NCI-H446 treated with DMSO at 0.1 percent for 48 hours (cell line): ENCODE data around the gene MCU.

ENCODE experiments used
- DNase-seq: peaks from one replicate; lab custom pipeline; 2025; lab: John Stamatoyannopoulos, UW

MCU gene

DNA sequence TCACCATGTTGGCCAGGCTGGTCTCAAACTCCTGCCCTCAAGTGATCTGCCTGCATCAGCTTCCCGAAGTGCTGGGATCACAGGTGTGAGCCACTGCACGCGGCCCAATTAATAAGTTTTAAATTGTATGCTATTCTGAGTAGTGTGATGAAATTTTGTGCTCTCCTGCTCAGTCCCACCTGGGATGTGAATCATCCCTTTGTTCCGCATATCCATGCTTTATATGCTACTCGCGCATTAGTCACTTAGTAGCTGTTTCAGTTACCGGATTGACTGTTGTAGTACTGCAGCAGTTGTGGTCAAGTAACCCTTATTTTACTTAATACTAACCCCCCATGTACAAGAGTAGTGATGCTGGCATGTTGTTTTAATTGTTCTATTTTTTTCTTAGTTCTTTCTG is 154.3 kb downstream of the MCU start:
- DNase-seq: no peak

DNA sequence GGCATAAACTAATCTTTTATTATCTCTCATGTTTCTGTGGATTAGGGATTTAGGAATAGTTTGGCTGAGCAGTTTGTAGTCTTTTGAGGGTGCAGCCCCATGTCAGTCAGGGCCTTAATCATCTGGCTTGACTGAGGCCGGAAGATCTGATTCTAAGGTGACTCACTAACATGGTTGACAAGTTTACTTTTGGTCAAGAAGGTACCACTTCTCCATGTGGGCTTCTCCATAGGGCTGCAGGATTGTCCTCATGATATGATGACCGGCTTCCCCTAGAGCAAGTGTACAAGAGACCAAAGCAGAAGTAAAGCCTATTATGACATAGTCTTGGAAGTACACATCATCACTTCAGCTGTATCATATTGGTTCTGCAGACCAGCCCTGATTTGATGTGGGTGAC is 155.7 kb downstream of the MCU start:
- DNase-seq: no peak

DNA sequence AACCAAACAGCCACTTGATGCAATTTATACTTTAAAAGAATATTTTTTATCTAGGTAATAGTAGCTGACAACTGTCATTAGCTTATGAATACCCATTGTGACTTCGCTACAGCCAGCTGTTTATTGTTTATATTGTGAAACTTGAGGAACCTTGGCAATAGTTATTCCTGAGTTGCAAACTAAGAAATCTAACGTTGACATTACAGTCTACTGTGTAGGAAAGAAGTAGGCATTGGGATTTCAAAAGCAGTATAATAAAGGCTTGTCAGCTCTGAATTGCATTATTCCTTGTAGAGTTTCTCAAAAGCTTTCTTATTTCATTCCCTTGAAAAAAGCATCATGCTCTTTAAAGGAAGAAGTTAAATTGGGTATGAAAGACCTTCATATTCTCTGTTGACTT is 158.9 kb downstream of the MCU start:
- no peak for DNase-seq

DNA sequence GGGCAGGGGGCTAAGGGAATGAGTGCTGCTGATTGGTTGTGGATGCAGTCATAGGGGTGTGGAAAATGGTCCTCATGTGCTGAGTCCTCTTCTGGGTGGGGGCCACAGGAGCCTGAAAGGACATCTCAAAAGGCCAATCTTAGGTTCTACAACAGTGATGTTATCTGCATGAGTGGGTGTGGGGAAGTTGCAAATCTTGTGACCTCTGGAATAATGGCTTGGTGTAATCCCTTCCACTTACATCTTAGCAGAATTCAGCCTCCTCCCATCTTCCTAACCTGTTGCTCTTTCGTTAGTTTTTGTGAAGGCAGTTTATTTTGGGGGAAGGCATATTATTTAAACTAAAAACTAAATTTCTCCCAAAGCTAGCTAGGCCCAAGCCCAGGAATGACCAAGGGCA is 159.6 kb downstream of the MCU start:
- no peak for DNase-seq

DNA sequence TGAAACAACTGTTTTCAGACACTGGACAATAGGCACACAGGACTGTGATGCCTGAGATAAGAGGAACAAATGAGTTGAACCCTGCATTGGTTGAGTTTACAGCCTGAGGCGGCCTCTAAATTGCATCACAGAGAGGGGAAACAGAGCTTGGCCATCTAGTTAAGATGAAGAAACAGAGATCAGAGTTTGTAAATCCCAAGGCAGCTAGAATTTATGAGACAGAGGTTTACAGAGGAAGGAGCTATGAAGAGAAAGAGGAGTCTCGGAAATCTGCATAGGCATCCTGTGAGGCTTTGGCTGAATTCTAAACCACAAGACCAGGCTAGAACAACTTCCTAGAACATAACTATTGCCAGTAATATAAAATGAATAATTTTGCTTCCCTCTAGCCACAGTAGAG is 160.6 kb downstream of the MCU start:
- no peak for DNase-seq

DNA sequence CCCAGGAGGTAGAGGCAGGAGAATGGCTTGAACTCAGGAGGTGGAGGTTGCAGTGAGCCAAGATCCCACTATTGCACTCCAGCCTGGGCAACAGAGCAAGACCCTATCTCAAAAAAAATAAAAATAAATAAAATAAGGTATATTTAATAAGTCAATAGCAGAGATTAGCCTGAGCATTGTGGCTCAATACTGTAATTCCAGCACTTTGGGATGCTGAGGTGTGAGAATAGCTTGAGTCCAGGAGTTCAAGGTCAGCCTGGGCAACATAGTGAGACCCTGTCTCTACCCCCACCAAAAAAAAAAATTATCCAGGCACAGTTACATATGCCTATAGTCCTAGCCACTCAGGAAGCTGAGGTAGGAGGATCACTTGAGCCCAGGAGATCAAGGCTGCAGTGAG is 163.2 kb downstream of the MCU start:
- no peak for DNase-seq

DNA sequence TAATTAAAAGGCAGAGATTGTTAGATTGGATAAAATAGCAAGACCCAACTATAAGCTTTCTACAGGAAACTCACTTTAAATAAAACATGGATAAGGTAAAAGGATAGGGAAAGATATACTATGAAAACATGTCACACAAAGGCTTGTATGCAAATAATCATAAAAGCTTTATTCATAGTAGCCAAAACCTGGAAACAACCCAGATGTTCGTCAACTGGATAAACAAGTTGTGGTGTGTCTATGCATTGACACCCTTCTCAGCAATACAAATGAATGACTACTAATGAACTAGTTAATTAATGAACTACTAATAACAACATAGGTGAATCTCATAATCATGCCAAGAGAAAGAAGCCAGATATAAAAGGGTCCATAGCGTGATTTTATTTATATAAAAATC is 163.8 kb downstream of the MCU start:
- DNase-seq: no peak

DNA sequence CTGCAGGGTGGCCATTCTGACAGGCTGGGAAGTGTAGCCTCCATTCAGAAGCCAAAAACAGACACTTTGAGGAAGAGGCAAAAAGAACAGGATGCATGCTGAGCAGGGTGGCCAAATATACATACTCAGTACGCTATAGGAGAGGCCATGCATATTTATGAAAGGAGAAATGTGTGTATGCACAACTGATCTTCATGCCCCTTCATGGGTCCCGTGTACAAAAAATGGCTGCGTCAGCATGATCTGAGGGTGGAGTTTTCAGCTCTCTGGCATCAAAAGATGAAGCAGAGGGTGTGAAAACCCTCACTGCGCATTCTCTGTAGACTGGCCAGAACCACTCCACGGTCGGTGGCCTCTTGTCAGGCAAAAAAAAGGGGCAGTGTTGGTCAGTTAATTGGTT is 166.1 kb downstream of the MCU start:
- DNase-seq: no peak

DNA sequence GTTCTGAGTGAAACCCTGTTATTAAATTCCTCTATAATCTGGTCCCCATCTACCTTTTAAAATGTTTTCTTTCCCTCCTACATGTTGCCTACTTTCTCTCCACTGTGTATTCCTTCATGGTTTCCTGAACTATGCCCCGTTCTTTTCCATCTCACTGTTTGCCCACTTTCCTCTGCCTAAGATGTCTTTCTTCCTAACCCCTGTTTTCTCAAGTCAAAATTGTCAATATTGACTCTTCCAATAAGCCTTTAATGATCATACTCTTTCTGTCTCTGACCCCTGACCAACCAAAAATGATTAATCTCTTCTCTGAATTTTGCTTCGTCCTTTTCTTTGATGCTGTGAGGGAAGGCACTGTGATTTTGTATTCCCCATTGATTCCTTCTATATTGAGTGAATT is 171.0 kb downstream of the MCU start:
- DNase-seq: no peak

DNA sequence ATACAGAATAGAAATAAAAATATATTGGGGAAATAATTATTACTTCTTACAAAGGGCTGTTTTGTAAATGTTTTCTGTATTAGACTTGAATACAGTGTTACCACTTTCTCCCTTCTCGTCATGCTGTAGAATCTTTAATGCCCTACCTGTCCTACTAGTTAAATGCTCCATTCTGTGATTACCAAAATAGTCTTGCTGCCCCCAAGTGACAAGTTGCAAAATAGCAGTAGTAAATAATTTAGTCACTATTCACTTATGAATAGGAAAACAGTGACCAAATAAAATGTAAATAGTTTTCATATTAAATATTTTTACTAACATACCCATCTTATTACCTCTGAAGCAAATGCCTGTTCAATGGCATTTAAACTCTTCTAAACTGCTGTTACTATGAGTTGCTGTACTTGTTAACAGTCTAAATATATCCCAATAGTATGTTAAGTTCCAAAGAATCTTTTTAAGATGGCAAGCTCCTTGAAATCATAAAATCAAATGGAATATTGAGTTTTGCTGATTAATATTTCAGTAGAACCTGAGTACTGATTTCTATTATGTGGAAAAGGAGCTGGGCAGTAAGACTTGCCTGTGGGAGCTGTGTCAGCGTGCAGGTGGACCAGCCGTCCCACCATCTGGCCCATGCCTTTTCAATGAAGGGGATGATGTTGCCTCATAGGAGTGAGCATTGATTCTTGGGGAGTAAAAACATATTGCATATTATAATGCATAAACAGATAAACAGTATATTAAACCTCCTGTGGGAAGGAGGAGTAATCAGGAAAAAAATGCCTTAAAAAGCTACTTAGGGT is 183.5 kb downstream of the MCU start:
- DNase-seq: no peak

DNA sequence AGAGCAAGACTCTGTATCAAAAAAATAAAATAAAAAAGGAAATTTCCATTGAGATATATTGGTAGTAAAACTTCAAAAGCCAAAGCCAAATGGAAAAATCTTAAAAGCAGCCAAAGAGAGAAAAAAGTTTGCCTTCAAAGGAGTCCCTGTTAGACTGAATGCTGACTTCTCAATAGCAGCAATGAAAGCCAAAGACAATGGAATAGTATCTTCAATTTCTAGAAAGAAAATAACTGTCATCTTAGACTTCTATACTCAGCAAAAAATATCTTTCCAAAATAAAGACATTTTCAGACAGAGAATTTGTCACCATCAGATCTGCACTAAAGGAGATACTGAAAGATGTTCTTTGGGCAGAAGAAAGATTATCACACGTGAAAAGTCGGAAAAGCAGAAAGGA is 187.3 kb downstream of the MCU start:
- DNase-seq: no peak

DNA sequence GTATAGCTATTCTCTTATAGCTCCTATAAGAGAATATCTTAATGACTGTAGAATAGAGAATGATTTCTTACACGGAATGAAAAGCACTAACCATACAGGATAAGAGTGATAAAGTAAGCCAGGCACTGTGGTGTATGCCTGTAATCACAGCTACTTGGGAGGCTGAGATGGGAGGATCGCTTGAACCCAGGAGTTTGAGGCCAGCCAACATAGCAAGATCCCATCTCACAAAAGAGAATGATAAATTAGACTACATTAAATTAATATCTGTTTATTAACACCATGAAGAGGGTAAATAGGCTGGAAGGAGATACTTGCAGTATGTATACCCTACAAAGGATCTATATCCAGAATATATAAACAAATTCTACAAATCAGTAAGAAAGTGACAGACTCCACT is 189.3 kb downstream of the MCU start:
- DNase-seq: no peak

DNA sequence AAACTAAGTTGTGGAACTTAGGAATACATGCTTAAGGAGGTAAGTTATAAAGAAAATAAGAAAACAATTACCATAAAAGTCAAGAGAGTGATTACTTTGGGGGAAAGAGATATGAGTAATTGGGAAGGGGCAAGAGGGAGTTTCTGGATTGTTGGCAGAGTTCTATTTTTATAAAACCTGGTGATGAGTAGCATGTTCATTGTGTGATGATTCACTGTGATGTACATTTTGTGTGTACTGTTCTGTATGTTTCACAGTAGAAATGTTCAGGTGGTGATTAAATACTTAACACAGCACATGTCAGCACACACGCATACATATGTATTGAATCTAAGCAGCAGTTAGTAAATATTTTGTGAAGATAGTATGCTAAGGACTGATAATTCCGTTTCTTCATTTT is 191.9 kb downstream of the MCU start:
- no peak for DNase-seq

DNA sequence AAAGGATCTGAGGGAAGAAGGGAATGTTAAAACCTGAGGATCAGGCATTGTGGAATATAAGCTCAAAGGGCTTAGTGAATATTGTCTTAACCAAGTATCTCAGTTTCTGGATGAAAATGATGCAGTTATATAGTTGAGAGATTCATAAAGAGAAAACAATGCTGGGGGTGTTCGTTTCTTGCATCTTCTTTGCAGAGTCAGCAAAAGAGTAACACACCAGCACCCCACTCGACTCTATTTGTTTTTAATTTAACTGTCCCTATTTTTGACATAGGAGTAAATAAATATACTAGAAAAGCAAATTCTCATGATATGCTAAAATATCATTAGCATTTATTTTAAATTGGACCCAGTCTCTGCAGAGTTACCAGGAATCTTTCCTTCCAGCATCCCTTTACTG is 194.0 kb downstream of the MCU start:
- DNase-seq: no peak

DNA sequence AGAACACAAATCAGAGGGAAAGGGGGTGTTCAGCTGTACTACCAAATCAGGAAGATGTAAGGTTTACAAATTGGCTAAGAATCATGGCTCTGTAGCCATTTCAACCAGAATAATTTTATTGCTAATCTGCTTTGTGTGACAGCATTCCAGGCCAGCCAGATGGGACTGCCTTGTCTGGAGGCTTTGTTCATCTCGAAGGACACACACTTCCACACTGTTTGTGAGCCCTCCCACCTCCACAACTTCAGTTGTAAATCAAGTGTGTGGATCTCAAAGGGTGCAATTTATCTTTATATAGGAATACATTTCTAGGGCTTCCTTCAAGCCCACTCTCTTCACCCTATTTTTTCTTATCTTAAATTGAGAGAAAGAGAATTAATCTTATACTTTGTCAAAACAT is 194.7 kb downstream of the MCU start:
- no peak for DNase-seq

DNA sequence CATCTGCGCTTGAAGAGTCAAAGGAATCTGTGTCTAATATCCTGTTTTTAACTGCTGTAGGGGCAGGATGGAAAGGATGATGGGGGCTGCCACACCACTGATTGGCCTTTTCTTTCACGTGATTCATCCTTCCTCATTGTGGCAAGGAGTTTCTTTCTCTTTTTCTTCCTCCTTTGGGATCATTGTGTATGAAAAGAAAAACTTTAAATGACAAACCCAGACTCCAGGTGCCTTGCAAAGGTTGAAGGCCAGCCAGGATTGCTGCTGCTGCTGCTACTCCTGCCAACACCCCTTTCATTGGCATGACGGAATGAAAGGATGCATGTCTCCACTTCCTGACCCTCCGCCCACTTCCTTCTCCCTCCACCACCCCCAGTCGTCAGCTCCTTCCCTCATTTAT is 195.1 kb downstream of the MCU start:
- DNase-seq: no peak

DNA sequence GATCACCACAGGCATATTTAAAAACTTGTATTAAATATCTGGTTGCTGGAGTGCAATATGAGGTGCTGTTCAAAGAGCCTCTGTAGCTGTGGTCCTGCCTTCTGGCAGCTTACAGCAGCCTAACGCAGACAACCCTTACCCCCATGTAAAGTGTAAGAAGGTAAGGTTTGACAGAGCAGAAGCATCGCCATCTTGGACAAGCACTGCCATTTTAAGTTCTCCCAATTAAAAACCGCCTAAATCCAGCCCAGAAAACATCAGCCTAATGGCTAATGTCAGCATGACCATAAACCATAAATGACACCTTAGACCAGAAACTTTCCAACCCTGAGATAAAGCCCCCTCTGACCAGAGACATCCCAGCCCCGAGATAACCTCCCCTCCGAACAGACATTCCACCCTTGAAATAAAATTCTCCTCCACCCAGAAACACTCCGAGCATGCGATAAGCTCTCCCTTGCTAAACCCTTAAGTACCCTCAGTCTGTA is 196.3 kb downstream of the MCU start:
- DNase-seq: no peak

DNA sequence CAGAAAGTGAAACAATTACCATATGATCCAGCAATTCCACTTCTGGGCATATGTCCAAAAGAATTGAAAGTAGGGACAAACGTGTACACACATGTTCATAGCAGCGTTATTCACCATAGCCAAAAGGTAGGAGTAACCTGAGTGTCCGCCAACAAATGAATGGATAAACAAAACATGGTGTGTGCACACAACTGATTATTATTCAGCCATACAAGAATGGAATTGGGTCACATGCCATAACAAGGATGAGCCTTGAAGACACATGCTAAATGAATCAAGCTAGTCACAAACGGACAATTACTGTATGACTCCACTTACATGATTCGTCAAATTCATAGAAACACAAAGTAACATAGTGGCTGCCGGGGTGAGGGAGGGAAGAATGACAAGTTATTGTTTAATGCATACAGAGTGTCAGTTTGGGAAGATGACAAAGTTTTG is 197.5 kb downstream of the MCU start:
- DNase-seq: peak; percentile 42

DNA sequence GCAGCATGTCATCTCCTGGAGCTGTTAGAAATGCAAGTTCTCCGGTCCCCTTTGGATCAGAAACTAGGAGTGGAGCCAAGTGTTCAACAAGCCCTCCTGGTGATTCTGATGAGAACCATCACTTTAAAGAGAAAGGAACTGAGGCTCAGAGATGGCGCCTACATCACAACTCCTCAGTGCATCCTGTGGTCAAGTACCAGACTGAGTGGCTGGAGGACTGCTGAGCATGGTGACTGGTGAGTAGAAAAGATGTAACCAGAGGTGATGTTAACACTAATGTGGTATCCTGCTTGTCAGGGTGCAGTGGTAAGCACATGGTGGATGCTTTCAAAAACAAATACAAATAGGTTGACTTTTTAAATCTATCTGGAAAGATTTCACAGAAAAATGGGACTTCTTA is 198.1 kb downstream of the MCU start:
- DNase-seq: no peak

DNA sequence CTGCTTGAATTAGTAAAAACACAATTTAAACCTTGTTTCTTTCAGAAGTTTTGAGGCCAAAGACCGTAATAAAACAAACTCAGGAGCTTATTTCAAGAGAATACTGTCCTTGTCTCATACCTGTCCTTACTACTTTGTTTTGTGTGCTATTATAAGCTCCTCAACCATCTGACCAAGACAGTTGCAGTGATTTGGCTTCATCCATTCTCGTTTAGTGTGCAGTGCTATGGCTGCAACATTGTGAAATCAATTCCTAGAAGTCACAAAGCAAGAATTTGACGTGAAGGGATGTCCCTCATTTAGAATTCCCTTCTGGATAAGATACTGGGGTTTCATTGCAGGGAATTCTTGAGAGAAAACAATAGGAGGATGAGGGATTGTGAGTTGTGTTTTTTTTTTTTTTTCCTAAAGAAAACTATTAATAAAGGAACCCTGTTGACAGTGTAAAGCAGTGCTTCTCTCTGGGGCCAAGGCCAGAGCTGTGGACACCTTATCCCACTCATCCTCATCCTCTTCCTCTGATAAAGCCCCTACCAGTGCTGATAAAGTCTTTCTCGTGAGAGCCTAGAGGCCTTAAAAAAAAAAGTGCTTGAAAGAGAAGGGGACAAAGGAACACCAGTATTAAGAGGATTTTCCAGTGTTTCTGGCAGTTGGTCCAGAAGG is 201.3 kb downstream of the MCU start, which contains the start of gene OIT3:
TSS of gene OIT3 (plus strand) at position 604 of the 663 bp plus-strand sequence. CDS start 60 bp downstream, outside the sequence.
- no peak for DNase-seq

DNA sequence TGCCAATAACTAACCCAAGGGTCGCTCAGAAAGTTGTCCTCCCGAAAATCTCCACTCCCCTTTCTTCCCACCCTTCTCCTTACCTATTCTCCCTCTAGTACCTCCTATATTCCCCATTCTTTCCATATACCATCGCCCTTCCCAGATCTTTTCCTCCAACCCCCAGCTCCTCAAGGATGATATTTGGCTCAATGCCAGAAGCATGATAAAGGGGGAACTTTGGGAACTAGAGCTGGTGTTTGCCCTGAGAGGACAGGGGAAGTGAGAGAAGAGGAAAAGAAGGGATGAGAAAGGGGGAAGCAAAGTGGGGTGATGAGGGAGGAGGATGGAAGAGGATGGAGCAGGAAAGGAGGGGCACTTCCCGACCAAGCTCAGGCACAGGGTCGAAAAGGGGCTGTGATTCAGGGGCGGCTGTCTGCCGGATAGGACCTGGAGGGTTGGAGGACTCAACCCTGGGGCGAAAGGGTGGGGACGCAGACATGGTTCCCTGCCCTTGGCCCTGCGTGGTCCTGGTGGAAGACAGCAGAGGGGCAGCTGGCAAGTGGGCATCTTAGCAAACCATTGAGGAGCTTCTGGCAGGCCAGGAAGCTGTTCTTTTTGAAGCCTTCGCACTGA is 203.4 kb downstream of the MCU start:
- no peak for DNase-seq

DNA sequence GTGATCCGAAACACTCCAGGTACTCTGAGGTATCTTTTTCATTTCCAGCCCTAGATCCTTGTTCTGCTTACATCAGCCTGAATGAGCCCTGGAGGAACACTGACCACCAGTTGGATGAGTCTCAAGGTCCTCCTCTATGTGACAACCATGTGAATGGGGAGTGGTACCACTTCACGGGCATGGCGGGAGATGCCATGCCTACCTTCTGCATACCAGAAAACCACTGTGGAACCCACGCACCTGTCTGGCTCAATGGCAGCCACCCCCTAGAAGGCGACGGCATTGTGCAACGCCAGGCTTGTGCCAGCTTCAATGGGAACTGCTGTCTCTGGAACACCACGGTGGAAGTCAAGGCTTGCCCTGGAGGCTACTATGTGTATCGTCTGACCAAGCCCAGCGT is 206.7 kb downstream of the MCU start:
- no peak for DNase-seq

DNA sequence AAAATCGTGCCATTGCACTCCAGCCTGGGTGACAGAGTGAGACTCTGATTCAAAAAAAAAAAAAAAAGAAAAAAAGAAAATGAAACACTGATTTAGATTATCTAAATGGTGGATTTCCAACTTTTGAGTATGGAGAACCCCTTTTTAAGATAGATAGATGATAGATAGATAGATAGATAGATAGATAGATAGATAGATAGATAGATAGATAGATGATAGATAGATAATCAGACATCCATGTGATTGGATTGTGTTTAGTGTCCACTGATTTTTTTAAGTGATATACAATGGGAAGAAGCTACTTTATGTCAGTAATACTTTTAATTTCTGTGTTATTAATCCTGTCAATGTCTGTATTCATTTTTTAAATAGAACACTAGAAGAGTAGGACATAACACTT is 207.6 kb downstream of the MCU start:
- DNase-seq: no peak
